Measurements from ENCODE around the gene CD99. TPM values are rescaled to one million over a fixed set of nuclear protein-coding genes. Genes with fewer than 3 reads are reported as not detected.
A peak's percentile ranks its signal among the peaks of the same experiment; 100 is the strongest.

The CD99 gene
- total and polyA plus RNA-seq, 12 donors: 89.4 to 266 (median 184) TPM

- Histone ChIP-seq H3K27me3 (no peaks in the 10 kb centered on the region), H3K4me3 (no peak overlapping the region), H3K36me3 (replicated peaks in 1 of 2) (no peaks in the 10 kb centered on the region), H3K27ac (no peak overlapping the region), H3K4me1 (replicated peaks in 1 of 2) (no peaks in the 10 kb centered on the region), H3K9me3 (replicated peaks in 1 of 3) (no peaks in the 10 kb centered on the region)
- DNase-seq: no peak
- intact Hi-C loops (cut with DNase I): no loop called here
- TF ChIP-seq CTCF (IDR thresholded peaks at IDR 0.05) (no peak), POLR2A (IDR thresholded peaks at IDR 0.05) (no peak)
Measured at GRCh38 chrX:2650037-2650436, 41.1 kb upstream of the CD99 start.

GRCh38 chrX:2650865-2651264, 40.2 kb upstream of the CD99 start:
- H3K4me1 ChIP-seq (replicated peaks in 1 of 2): no peaks in the 10 kb centered on the region
- WGBS, 4 donors: 63 to 90% (median 85%) methylated on average over 6 to 7 of the region's 7 CpGs
- no peaks in the 10 kb centered on the region for H3K27me3 ChIP-seq
- DNase-seq: no peak
- H3K9me3 ChIP-seq (replicated peaks in 1 of 3): no peaks in the 10 kb centered on the region
- intact Hi-C loops (cut with DNase I): no loop called here
- H3K36me3 ChIP-seq (replicated peaks in 1 of 2): no peaks in the 10 kb centered on the region
- TF ChIP-seq POLR2A (IDR thresholded peaks at IDR 0.05) (no peak), CTCF (IDR thresholded peaks at IDR 0.05) (no peak)
- H3K4me3 ChIP-seq: no peak overlapping the region
- no peak overlapping the region for H3K27ac ChIP-seq

- intact Hi-C loops (cut with DNase I): no loop called here
- H3K9me3 ChIP-seq (replicated peaks in 1 of 3): no peaks in the 10 kb centered on the region
- H3K27ac ChIP-seq: no peak overlapping the region
- H3K4me3 ChIP-seq: no peak overlapping the region
- no peaks in the 10 kb centered on the region for H3K27me3 ChIP-seq
- H3K4me1 ChIP-seq (replicated peaks in 1 of 2): no peaks in the 10 kb centered on the region
- 71 to 89% (median 88%) methylated on average over 5 to 6 of the region's 6 CpGs for WGBS, 4 donors
- no peaks in the 10 kb centered on the region for H3K36me3 ChIP-seq (replicated peaks in 1 of 2)
- no peak for TF ChIP-seq CTCF (IDR thresholded peaks at IDR 0.05)
- TF ChIP-seq POLR2A (IDR thresholded peaks at IDR 0.05): no peak
- no peak for DNase-seq
Measured at GRCh38 chrX:2652106-2652505, 39.0 kb upstream of the CD99 start.

GRCh38 chrX:2654436-2655340, 36.4 kb upstream of the CD99 start:
- no peaks in the 10 kb centered on the region for H3K36me3 ChIP-seq (replicated peaks in 1 of 2)
- no peaks in the 10 kb centered on the region for H3K9me3 ChIP-seq (replicated peaks in 1 of 3)
- no peak overlapping the region for H3K27ac ChIP-seq
- H3K4me3 ChIP-seq: no peak overlapping the region
- 74 to 85% (median 78%) methylated on average over 11 to 13 of the region's 13 CpGs for WGBS, 4 donors
- H3K4me1 ChIP-seq (replicated peaks in 1 of 2): no peaks in the 10 kb centered on the region
- intact Hi-C loops (cut with DNase I): no loop called here
- peak in 4 of 7 donors; percentile 23 to 63 (median 47) for DNase-seq
- TF ChIP-seq POLR2A (IDR thresholded peaks at IDR 0.05): no peak
- TF ChIP-seq CTCF (IDR thresholded peaks at IDR 0.05): no peak
- H3K27me3 ChIP-seq: no peaks in the 10 kb centered on the region

Measured in adrenal gland (tissue), 12 donors.